HG02885 (cell line): ENCODE results near the gene SHC3.

Source experiments
- ATAC-seq: cut with Tn5 transposase; IDR thresholded peaks from one replicate; pipeline ENCODE4 v1.9.1; 2021; ENCODE audit warnings: mild to moderate bottlenecking; ENCODE audit not compliant: unreplicated experiment, poor library complexity

The SHC3 gene

GRCh38 chr9:88971131-88971960, 207.3 kb downstream of the SHC3 start:
- ATAC-seq, result no peak

GRCh38 chr9:88969646-88970373, 208.8 kb downstream of the SHC3 start:
- no peak for ATAC-seq

GRCh38 chr9:88968799-88969198, 209.8 kb downstream of the SHC3 start:
- ATAC-seq, result no peak

- no peak for ATAC-seq
Observed at GRCh38 chr9:88966894-88967676, 211.5 kb downstream of the SHC3 start.

- no peak for ATAC-seq
Observed at GRCh38 chr9:88965473-88965872, 213.1 kb downstream of the SHC3 start.

- ATAC-seq, result no peak
Observed at GRCh38 chr9:88960632-88961031, 218.0 kb downstream of the SHC3 start.

GRCh38 chr9:88959727-88960469, 218.7 kb downstream of the SHC3 start:
- ATAC-seq, result no peak

- ATAC-seq, result no peak
Observed at GRCh38 chr9:88957526-88957925, 221.1 kb downstream of the SHC3 start.
